RPMI8226 (cell line): ENCODE measurements around the gene TRMT10B.
"Not testable (repeated sequence)": the region's sequence is repeated elsewhere in the genome, so short reads cannot be mapped to it uniquely, and the experiment has no call there.

Experiments
- DNase-seq: peaks from one replicate; pipeline ENCODE4 v3.0.0-alpha.2; 2015

TRMT10B gene

GRCh38 chr9:37801959-37802711 is 48.5 kb downstream of the TRMT10B start:
- no peak for DNase-seq

- no peak for DNase-seq
These were observed 52.7 kb downstream of the TRMT10B start for GRCh38 chr9:37806271-37806670.

- DNase-seq = not testable (repeated sequence)
These were observed 56.1 kb downstream of the TRMT10B start for GRCh38 chr9:37809676-37810075.

- DNase-seq = no peak
These were observed 58.4 kb downstream of the TRMT10B start for GRCh38 chr9:37811906-37812476.

- DNase-seq = no peak
These were observed 59.3 kb downstream of the TRMT10B start for GRCh38 chr9:37812773-37813379.

- DNase-seq = no peak
These were observed 65.2 kb downstream of the TRMT10B start for GRCh38 chr9:37818849-37819248.

- no peak for DNase-seq
These were observed 66.5 kb downstream of the TRMT10B start for GRCh38 chr9:37820142-37820541.

GRCh38 chr9:37825174-37825573 is 71.6 kb downstream of the TRMT10B start:
- not testable (repeated sequence) for DNase-seq

- DNase-seq = no peak
These were observed 74.0 kb downstream of the TRMT10B start for GRCh38 chr9:37827483-37828165.
